PFSK-1 (cell line): ENCODE measurements around the gene AR.

Source experiments
- FOXP2 ChIP-seq: optimal IDR thresholded peaks from 2 replicates; pipeline ENCODE3; 2011; ENCODE audit warnings: borderline replicate concordance, control low read depth, inconsistent platforms; ENCODE audit not compliant: insufficient read depth; ENCODE audit errors: extremely low read length, extremely low read depth
- POLR2AphosphoS5 ChIP-seq: IDR thresholded peaks from 2 replicates; pipeline ENCODE4 v1.6.1; 2012; ENCODE audit warnings: low read depth, mild to moderate bottlenecking, control low read depth, low read length, moderate library complexity
- REST ChIP-seq, 2 experiments: IDR thresholded peaks; 2 replicates each; pipeline versions ENCODE4 v1.6.1 to v1.8.0; 2011 to 2012; ENCODE audit warnings: low read depth in 2 of 2, low read length in 2 of 2, control low read depth in 1 of 2, inconsistent platforms in 1 of 2, mild to moderate bottlenecking in 1 of 2, moderate library complexity in 1 of 2; ENCODE audit not compliant: insufficient read depth in 1 of 2
- SIN3A ChIP-seq: IDR thresholded peaks from 2 replicates; pipeline ENCODE4 v1.6.1; 2012; ENCODE audit warnings: mild to moderate bottlenecking, low read length, moderate library complexity, borderline replicate concordance; ENCODE audit not compliant: insufficient read depth
- TAF1 ChIP-seq: IDR thresholded peaks from 2 replicates; pipeline ENCODE4 v1.6.1; 2012; ENCODE audit warnings: low read length, control low read depth, borderline replicate concordance; ENCODE audit not compliant: insufficient read depth

AR gene

DNA sequence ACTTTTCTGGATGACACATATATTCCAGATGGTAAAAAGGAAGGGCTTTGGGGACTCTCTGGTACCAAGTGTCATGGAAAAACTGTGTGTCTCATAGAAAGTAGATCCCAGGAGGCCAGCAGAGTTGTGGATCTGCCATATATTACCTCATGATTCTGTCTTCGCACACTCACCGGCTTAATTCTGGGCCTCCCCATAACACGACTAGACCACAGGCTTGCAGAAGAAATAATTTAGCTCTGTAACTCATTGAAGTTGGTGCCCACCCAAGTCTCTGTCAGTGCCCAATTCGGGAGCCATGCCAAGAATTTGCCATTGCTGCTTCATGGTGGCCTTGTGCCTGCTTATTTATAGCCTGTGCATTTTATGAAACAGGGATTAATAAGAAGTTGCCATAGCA is 104.5 kb downstream of the AR start:
- no peak for TF ChIP-seq TAF1
- TF ChIP-seq REST (IDR thresholded peaks at IDR 0.05; ENCODE audit: insufficient read depth in 1 of 2, low read depth in 2 of 2, low read length in 2 of 2), result no peak
- TF ChIP-seq FOXP2, result no peak
- TF ChIP-seq POLR2AphosphoS5, result no peak
- TF ChIP-seq SIN3A, result no peak

- TF ChIP-seq TAF1, result no peak
- TF ChIP-seq REST (IDR thresholded peaks at IDR 0.05; ENCODE audit: insufficient read depth in 1 of 2, low read depth in 2 of 2, low read length in 2 of 2), result no peak
- TF ChIP-seq SIN3A, result no peak
These were observed 107.8 kb downstream of the AR start for GRCh38 chrX:67651437-67652142.

DNA sequence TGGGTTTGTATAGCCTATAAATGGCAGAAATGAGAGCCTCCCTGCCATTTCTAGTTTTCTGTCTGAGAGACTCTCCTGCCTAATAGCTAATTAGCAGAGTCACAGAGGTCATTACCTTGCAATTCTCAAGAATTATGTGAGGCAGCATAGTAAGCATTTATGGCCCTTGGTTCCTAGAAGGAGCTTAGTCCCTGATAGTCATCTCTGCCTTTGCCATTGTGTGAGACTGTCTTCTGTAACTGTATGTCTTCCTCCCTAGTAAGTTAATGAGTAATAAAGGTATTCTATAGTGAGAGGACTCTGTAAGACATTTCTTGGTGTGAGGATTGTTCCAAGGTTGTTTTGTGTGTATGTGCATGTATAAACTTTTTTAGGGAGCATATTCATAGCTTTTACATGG is 108.7 kb downstream of the AR start:
- no peak for TF ChIP-seq REST (IDR thresholded peaks at IDR 0.05; ENCODE audit: insufficient read depth in 1 of 2, low read depth in 2 of 2, low read length in 2 of 2)
- TF ChIP-seq SIN3A, result no peak
- no peak for TF ChIP-seq TAF1
- TF ChIP-seq FOXP2, result no peak
- TF ChIP-seq POLR2AphosphoS5, result no peak

DNA sequence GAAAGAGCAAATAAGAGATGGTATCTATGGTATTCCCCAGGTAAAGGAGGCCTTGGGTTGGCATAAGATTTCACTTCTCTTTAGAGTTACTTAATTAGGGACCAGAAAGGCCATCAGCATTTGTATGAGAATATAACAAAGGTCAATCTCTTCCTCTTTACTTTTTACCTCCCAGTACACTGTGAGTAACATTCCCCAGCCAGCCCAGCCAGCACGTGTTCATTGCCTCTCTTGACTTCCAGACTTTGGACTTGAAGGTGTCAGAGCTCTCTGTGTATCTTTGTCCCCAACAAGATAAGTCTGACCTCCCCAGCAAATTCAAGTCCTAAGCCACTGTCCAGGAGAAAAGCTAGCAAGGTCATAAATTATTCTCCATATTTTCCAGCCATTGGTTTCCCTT is 110.5 kb downstream of the AR start:
- no peak for TF ChIP-seq SIN3A
- no peak for TF ChIP-seq REST (IDR thresholded peaks at IDR 0.05; ENCODE audit: insufficient read depth in 1 of 2, low read depth in 2 of 2, low read length in 2 of 2)
- no peak for TF ChIP-seq POLR2AphosphoS5
- TF ChIP-seq TAF1, result no peak
- no peak for TF ChIP-seq FOXP2

GRCh38 chrX:67665583-67665982 is 121.8 kb downstream of the AR start:
- TF ChIP-seq SIN3A (no peak), FOXP2 (no peak), POLR2AphosphoS5 (no peak), REST (IDR thresholded peaks at IDR 0.05; ENCODE audit: insufficient read depth in 1 of 2, low read depth in 2 of 2, low read length in 2 of 2) (no peak), TAF1 (no peak)
